ENCODE results near the gene FGR.

Gene FGR

GRCh38 chr1:27678747-27679146, 43.8 kb upstream of the FGR start:
- Histone ChIP-seq H3K4me3 (IDR thresholded peaks at IDR 0.05; ENCODE audit: insufficient read depth, low read depth, low read length) (no peak overlapping the region), H3K27ac (no peak overlapping the region), H3K4me1 (ENCODE audit: low read depth, poor library complexity, severe bottlenecking) (no peaks in the 10 kb centered on the region), H3K4me2 (no peak overlapping the region), H2AFZ (ENCODE audit: low read depth) (no peak overlapping the region), H3K79me2 (ENCODE audit: insufficient read depth, low read depth) (no peaks in the 10 kb centered on the region), H3K27me3 (ENCODE audit: insufficient read depth, low read depth) (no peaks in the 10 kb centered on the region), H3K9ac (no peak overlapping the region), H4K20me1 (ENCODE audit: insufficient read depth) (no peaks in the 10 kb centered on the region), H3K36me3 (ENCODE audit: insufficient read depth) (no peaks in the 10 kb centered on the region)
- no peak for TF ChIP-seq CTCF (conservative IDR thresholded peaks at IDR 0.05; ENCODE audit: low read depth, low read length)

- Histone ChIP-seq H3K27me3 (ENCODE audit: insufficient read depth, low read depth) (no peaks in the 10 kb centered on the region), H3K36me3 (ENCODE audit: insufficient read depth) (no peaks in the 10 kb centered on the region), H3K9ac (no peak overlapping the region), H3K4me1 (ENCODE audit: low read depth, poor library complexity, severe bottlenecking) (peaks cover 10% of the 10 kb centered on the region), H3K4me3 (IDR thresholded peaks at IDR 0.05; ENCODE audit: insufficient read depth, low read depth, low read length) (no peak overlapping the region), H4K20me1 (ENCODE audit: insufficient read depth) (no peaks in the 10 kb centered on the region), H3K27ac (no peak overlapping the region), H2AFZ (ENCODE audit: low read depth) (no peak overlapping the region), H3K79me2 (ENCODE audit: insufficient read depth, low read depth) (no peaks in the 10 kb centered on the region), H3K4me2 (no peak overlapping the region)
- no peak for TF ChIP-seq CTCF (conservative IDR thresholded peaks at IDR 0.05; ENCODE audit: low read depth, low read length)
Observed at GRCh38 chr1:27676410-27676809, 41.4 kb upstream of the FGR start.

- H3K79me2 ChIP-seq (ENCODE audit: insufficient read depth, low read depth) = no peaks in the 10 kb centered on the region
- peak overlapping the region; percentile 27; the same call in 1 of the 2 replicates for H3K9ac ChIP-seq
- H2AFZ ChIP-seq (ENCODE audit: low read depth) = peak overlapping the region; percentile 76; the same call in 1 of the 2 replicates
- H4K20me1 ChIP-seq (ENCODE audit: insufficient read depth) = no peaks in the 10 kb centered on the region
- H3K4me1 ChIP-seq (ENCODE audit: low read depth, poor library complexity, severe bottlenecking) = peaks cover 20% of the 10 kb centered on the region
- no peak overlapping the region for H3K4me3 ChIP-seq (IDR thresholded peaks at IDR 0.05; ENCODE audit: insufficient read depth, low read depth, low read length)
- H3K4me2 ChIP-seq = peak overlapping the region; percentile 63
- no peaks in the 10 kb centered on the region for H3K36me3 ChIP-seq (ENCODE audit: insufficient read depth)
- H3K27ac ChIP-seq = peak overlapping the region; percentile 53
- H3K27me3 ChIP-seq (ENCODE audit: insufficient read depth, low read depth) = no peaks in the 10 kb centered on the region
- TF ChIP-seq CTCF (conservative IDR thresholded peaks at IDR 0.05; ENCODE audit: low read depth, low read length) = no peak
Observed at GRCh38 chr1:27672750-27673112, 37.7 kb upstream of the FGR start.

- Histone ChIP-seq H4K20me1 (ENCODE audit: insufficient read depth) (no peaks in the 10 kb centered on the region), H2AFZ (ENCODE audit: low read depth) (peak within 1 kb of the TSS; percentile 76), H3K27ac (peak within 1 kb of the TSS; percentile 53), H3K36me3 (ENCODE audit: insufficient read depth) (no peaks in the 10 kb centered on the region), H3K9ac (peak within 1 kb of the TSS; percentile 27; the same call in 1 of the 2 replicates), H3K79me2 (ENCODE audit: insufficient read depth, low read depth) (no peaks in the 10 kb centered on the region), H3K27me3 (ENCODE audit: insufficient read depth, low read depth) (no peaks in the 10 kb centered on the region), H3K4me2 (peak within 1 kb of the TSS; percentile 63), H3K4me1 (ENCODE audit: low read depth, poor library complexity, severe bottlenecking) (peaks cover 20% of the 10 kb centered on the region), H3K4me3 (IDR thresholded peaks at IDR 0.05; ENCODE audit: insufficient read depth, low read depth, low read length) (peak within 1 kb of the TSS; percentile 65)
- peak; percentile 54 for TF ChIP-seq CTCF (conservative IDR thresholded peaks at IDR 0.05; ENCODE audit: low read depth, low read length)
Observed at GRCh38 chr1:27671964-27672749, 37.2 kb upstream of the FGR start, which contains the start of gene IFI6. Gene IFI6, minus strand, starts transcription at chr1:27672192. Its CDS starts 2,878 bp downstream, at chr1:27669314.
